HG03103 (cell line): Measurements from ENCODE around the gene ETV1.

Experiments used
- ATAC-seq: cut with Tn5 transposase; IDR thresholded peaks from one replicate; pipeline ENCODE4 v1.9.1; 2021; ENCODE audit warnings: low read depth; ENCODE audit not compliant: unreplicated experiment

ETV1 gene

DNA sequence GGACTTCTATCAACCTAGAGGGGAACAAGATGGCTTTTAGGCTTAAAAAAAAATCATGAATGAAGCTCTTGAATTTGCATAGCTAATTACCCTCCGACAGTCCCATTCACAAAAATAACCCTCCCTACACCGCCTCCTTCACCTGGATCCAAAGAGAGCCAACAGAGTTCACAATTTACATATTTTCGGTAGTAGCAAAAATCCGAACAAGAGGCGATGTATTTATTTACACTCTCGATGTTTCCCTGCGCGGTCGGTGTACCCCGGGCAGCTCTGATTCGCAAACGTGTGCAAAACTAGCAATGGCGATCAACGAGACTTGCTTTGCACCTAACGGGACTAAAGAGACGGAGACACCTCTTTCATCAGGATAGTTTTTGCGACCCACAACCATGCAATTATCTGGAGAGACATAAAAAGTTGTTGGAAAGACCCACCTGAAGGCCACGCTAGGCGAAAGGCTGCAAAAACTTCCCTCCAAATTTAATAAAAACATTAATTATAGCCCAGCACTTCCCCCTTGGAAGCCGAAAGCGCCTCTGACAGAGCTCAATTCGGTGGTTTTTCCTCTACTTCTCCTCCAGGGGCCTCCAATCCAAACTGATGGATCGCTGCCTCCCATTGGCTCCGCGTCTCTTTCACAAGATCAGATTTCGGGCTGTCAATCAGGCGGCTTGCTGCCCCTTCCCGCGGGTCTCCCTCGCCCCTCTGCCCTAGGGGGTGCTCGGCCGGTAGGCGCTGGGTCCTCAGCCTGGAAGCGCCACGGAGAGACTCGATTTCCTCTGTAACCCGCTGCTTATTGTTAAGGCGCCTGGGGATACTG lies at the start of gene ETV1:
ETV1 (minus strand) TSS at position 541 of the 823 bp plus-strand sequence. CDS start 614 bp downstream, outside the sequence.
- no peak for ATAC-seq

DNA sequence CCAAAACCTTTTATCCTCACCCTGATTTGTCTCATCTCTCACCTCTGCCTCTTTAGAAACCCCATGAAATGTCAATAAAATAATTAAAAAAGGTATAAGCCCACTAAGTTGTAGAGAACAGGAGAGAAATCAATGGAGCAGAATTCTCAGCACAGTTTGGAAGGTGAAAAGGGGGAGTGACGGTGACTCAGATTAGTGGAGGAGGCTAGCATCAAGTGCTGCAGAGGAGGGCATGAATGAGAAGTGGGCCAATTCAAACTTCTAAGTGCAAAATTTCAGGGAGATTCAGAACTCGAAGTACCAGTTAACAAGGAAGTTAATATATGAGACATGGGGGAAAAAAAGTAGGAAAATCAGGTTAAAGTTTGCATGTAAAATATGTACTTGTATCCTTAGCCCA lies 34.9 kb upstream of the ETV1 start:
- ATAC-seq = no peak

DNA sequence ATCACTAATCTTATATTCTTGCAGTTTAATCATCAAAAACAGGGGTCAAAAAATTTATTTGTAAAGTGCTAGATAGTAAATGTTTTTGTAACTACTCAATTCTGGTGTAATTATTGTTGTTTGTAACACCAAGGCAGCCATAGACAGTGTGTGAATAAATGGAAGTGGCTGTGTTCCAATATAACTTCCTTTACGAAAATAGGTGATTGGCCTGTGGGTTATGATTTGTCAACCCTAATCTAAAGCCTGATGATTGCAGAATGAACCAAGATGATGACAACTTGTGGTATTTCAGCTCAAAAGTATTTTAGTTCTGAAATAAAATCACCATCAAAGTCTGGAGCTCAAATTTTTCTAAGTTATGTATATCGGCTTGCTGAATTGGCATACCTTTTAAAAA lies 34.4 kb upstream of the ETV1 start:
- no peak for ATAC-seq

DNA sequence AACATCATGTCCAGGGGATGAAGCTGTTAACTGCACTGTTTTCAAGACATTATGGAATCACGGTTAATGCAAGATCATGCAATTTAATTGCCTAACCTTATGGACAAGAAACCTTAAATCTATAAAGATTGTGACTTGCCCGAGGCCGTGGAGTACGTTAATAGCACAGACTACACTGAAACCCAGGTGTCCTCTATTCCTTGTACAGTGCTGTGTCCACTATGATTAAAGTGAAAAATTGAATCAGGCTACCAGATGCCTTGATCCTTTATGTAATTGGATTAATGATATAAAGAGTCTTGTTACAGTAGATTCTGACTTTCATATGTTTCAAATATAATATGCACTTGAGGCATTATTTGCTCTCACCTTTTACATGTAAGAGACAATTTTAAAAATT lies 33.9 kb upstream of the ETV1 start:
- ATAC-seq = no peak

DNA sequence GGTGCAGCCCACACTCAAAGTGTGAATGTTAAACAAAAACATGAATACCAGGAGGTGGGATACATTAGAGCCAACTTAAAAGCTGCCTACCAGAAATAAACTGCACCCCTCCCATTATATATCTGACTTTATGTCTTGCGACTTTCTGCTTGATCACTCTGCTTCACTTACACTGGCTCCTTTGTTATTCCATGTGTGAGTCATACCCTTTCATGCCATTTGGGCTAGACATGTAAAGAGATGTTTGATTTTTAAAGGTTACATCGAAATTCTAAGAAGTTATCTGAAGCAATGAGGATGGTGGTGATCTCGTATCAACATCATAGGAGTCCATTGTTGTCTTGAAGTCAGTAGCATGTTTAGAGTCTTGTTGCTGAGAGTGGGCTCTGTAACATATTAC lies 31.6 kb upstream of the ETV1 start:
- no peak for ATAC-seq

DNA sequence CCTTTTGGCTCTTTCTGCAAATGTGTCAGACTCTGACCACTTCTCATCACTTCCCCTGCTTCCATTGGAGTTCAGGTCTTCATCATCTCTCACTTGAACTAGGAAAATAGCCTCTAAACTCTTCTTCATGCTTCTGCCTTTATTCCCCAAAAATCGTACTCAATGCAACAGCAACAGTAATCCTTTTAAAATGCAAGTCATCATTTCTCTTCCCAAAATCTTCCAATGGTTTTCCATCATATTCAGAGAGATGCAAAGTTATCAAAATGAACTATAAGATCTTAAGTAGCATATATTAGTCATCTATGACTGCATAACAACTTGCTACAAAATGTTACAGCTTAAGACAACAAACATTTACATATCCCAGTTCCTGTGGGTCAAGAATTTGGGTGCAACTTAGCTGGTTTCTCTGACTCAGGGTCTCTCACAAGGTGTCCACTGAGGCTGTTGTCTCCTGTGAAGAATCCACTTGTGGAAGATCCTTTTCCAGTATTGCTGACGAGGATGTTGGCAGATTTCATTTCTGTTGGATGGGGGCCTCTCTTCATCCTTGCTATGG lies 31.0 kb upstream of the ETV1 start:
- ATAC-seq = no peak

DNA sequence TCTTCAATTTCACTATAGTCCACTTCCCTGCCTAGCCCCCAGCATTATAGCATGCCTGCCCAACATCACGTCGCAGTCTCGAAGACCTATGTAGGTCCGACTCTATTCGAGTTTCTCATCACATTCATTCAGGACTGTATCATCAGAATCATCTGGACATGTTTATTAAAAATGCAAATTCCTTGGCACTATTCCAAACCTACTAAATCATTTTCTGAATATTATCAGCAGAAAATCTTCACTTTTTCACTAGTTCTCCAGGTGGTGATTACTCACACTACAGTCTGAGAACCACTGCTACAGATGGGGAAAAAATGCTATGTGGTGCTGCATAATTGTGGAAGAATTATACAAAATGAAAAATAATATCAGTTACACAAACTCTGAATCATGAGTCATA lies 29.3 kb upstream of the ETV1 start:
- ATAC-seq = no peak

DNA sequence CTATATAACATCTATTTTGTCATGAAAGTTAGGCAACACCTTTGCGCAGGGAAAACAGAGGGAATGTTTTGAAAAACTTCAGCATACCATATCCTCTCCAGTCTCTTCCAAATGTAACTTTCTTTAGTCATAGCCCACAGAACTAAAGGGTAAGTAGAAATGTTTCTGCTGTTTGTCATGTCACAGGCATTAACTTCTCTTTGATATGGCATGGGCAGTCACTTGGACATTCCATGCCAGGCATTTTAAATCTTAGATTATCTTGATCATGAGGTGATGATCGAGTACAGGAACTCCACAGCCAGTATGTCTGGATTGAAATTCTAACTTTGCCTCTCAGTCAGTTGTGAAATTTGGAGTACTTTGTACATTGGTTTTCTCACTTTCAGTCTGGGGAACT lies 27.5 kb upstream of the ETV1 start:
- no peak for ATAC-seq

DNA sequence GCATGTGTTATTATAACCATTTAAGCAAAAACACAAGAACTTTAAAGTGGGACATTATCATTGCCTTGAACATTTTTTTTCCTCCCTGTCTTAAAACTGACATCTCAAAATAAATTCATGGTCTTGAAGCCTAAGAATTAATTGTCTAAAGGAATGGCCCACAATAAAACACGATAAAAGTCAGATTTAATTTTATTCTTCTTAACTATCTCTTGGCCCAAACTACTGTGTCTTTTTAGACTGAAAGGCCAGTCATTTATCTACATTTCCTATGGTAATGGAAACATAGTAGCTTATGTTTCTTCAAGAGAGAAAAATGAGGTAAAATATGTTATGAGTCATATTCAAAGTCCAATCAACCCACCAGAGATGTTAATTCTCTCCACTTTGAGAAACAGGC lies 24.4 kb upstream of the ETV1 start:
- ATAC-seq = no peak

DNA sequence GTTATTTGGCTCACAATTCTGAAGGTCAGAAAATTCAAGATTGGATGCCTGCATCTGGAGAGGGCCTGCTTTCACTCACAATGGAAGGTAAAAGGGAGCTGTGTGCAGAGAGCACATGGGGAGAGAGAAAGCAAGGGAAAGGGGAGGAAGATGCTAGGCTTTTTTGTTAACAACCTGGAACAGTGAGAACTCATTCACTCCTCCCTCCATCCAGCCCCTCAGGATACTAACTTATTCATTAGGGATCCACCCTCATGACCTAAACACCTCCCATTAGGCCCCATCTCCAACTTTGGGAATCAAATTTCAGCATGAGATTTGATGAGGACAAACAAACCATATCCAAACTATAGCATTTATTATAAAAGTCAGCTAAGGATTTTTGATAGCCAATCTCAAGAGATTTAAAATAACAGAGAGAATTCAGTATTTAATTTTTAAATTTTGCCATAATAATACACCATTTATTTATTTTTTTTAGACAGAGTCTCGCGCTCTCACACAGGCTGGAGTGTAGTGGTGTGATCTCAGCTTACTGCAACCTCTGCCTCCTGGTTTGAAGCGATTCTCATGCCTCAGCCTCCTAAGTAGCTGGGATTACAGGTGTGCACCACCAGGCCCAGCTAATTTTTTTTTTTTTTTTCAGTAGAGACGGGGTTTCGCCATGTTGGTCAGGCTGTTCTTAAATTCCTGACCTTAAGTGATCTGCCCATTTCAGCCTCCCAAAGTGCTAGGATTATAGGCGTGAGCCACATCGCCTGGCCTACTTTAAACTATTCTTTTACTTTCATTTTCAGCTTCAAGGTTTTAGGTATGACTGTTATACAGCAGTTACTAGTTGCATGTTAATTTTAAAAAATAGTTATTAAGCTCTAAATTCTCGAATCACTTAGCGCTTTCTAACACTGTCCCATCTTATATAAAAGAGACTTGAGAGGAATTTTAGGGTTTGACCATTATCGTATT lies 20.3 kb upstream of the ETV1 start:
- ATAC-seq = no peak

DNA sequence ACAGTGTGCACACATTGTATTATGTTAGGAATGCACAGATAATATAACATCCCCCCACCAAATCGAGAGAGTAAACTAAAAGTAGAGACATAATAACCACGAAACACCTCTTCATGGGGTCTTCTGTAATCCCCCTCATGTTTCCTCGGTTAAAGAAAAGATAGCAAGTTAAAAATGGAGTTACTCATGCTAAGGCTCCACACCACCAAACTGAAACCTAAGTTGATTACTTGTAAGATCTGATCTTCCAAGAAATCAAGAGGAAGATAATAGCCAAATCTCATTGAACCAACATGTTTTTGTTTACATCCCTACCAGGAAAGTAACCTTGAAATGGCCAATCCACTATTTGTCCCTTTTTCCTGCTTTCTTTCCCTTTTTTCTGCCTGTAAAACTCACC lies 11.7 kb upstream of the ETV1 start:
- no peak for ATAC-seq

DNA sequence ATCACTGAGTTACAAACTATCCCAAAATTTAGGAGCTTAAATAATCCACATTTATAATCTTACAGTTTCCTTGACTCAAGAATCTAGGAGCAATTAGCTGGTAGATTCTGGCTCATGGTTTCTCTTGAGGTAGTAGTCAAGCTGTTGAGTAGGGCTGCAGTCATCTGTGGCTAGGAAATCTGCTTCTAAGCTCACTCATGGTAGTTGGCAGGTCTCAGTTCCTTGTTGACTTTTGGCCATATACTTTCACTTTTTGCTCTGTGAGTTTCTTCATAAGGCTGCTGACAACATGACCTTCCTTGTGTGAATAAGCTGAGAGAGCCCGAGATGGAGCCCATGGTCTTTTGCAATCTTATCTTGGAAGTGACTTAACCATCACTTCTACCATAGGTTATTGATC lies 10.8 kb upstream of the ETV1 start:
- no peak for ATAC-seq

DNA sequence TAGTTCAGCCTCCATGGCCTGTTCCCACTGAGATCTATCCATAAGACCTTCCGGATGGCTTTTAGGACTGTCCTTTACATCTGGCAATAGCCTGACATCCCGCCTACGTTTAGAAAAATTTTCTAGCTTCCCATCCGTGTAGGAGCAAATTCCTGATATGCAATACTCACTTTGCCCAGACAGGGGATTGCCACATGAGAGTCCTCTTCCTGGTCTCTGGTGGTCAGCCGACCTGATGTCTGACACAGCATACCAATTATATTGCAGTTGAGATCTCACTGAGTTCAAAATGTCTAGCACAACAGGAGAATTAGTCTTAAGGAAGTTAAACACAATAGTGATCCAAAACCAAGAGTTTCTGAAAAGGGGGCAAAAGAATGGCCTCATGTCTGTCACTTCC lies 9.4 kb upstream of the ETV1 start:
- ATAC-seq = no peak

DNA sequence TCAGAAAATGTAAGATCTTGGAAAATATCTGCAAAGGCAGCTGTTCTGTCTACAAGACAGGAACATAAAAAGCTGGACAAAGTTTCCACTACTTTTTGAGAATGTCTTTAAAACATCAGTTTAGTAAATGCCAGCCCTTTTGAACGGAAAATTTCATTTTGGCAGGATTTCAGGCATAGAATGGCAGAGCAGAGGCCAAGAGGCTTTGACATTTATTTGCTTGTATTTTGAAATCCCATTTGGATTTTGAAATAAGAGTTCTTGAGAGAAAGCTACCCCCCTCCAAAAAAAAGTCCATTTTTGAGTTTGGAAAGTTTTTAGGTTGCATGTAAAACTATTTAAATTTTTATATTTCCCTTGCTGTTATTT lies 3.1 kb upstream of the ETV1 start:
- no peak for ATAC-seq

DNA sequence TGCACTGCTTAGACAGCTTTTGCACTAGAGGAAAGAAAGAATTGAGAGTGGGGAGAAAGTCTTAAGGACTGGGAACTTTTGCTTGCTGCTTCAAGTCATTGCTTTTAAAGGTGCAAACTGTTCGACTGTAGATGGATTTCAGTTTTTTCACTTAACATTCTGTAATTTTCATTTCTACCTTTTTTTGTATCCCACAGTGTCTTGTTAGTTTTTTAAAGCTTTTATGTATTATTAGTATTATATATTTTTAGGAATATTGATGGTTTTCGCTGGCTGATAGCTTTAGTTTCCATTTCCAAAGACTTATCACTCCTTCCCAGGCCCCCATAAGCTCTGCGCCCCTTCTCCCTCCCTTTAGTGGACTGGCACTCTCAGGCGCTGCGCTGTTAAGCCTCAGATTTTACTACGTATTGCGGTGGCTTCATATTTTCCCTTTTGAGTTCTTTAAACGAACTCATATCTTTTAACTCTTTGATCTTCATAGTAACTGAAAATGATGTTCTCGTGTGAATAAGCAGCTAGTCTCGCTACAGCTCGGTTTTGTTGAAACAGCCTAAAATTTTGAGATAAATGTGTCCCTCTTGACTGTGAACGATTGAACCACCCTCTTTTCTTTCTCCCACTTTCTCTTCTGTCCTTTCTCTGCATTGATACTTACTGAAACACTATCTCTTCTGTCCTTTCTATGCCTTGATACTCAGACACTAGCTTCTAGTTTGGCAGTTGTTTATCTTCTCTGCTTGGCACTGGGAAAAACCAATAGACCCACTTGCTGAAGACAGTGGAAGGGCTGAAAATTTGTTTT lies 2.5 kb upstream of the ETV1 start:
- ATAC-seq = no peak

DNA sequence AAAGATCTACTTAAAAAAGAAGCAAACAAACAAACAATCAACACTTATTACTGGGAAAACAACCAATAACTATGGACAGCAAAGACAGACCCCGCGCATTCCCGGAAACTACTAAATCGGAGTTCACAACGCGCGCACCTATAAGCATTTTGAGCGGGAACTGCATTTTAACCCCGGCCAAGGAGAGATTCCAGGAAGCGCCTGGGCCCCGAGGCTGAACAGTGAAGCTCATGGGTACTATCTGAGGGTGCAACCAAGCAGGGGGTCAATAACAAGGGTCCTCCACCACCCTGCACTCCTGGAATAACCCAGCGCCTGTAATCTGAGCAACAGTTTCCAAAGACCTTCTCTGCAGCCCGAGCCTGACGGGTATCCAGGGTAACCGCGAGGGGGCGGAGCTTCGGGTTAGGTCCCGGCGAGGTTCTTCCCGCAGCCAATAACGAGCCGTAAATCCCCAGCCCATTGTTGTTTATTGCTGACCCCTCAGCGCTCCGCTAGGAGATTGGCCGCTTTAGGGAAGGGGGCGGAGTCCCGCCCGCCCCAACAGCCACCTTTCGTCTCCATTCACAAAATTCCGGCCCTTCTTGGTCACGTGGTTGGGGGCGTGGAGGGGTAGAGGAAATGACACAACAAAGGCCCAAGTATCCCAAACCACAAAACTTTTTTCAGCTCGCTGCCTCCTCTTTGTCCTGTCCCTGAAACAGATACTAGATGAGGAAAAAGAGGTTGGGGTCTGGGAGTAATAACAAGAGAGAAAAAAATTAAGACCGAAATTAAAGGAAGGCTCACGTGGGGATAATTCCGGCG lies 1.7 kb upstream of the ETV1 start:
- no peak for ATAC-seq

DNA sequence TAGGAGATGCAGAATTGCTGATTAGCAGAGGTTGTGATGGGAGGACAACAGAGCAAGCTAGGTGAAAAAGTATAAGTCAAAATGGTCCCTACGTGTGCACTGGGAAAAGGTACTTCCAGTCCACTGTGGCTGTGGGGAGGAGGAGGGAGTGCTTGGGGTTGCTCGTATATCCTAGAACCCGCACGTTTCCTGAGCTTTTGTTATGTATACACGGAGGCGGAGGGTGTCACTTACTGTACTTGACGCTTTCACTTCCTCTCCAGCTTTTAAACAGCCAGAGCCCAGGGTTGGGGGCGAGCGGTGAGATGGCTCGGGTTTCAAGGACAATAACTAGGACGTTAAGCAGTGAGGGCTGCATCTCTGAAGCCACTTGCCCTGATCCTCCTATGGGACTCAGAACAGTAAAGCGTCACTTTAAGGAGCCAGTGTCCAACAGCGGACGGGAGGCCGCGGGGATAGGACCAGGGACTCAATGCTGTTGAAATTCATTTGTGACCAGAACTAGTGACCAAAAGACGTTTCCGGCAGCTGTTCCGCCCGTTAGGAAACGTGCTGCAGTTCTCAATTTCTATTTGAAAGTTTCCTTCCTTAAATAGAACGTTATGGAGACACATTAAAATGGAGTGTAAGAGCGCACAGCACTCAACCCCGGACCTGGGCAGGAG lies 985 bp upstream of the ETV1 start:
- peak; percentile 65 for ATAC-seq

DNA sequence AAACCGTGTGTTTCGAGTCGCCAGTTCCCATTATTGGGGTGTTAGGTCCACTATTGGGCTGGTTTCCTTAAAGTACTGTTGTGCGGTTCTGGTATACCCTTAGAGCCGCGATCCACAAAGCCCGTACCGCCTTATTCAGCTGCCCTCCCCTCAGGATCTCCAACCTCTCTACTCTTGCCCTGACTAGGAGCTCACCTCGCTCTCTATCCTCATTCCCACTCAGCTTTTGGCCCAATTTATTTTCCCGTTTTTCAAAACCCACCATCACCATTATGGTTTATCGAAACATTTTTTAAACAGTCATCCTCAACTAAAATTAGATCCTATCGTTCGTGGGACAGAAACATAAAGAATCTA lies 461 bp upstream of the ETV1 start:
- no peak for ATAC-seq

DNA sequence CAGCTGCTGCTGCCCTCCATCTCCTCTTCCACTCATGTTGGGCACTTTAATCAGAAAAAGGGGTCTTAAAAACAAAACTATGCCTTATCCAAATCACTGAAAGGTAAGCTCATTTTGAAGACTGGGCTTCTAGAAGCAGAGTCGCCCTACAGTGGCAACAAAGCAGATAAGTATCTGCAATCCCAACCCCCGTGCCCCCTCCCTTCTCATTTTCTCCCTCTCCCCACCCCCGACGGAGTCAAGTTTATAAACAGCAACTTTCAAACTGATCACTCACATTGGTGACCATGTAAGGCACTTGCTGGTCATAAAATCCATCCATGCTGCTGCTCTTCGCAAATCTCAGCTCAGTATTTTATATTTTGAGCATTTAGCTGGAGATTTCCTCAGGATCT lies 738 bp downstream of the ETV1 start:
- no peak for ATAC-seq
